ENCODE data around the gene CMTR2. TPM values are rescaled to one million over a fixed set of nuclear protein-coding genes. Genes with fewer than 3 reads are reported as not detected.

Gene CMTR2
- total RNA-seq, 1 experiment from 2014 or later: 15.5 TPM

DNA sequence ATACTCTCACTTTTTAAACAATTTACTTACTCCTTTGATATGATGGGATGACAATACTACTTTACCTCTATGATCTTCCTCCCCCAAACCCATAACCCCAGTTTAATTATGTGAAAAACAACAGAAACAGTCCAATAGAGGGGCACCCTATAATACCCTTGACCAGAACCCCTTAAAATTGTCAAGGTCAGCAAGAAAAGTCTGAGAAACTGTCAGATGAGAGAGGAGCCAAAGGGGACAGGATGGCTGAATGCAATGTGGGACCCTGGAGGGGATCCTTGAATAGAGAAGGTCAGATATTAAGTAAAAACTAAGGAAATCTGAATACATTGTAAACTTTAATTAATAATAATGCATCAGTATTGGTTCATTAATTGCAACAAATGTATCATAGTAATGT, 42.9 kb downstream of the CMTR2 start:
- H4K20me1 ChIP-seq (ENCODE audit: control insufficient read depth, insufficient read depth, insufficient read length): no peaks in the 10 kb centered on the region
- H2BK5ac ChIP-seq (ENCODE audit: insufficient read length, low read length): no peak overlapping the region
- no peak overlapping the region for H4K8ac ChIP-seq (replicated peaks; ENCODE audit: insufficient read length, low read depth, low read length)
- no peaks in the 10 kb centered on the region for H3K36me3 Mint-ChIP-seq (ENCODE audit: insufficient read depth in 1 of 3, low read depth in 3 of 3)
- no peak overlapping the region for H4K91ac ChIP-seq (ENCODE audit: insufficient read length, low read depth, low read length)
- H3K27me3 ChIP-seq (ENCODE audit: insufficient read depth, low read length): no peaks in the 10 kb centered on the region
- no peak overlapping the region for H3K9ac ChIP-seq (ENCODE audit: extremely low read depth, insufficient read length, low read length)
- H4K5ac ChIP-seq (ENCODE audit: insufficient read length, low read depth, low read length): no peak overlapping the region
- H3K79me1 ChIP-seq (ENCODE audit: insufficient read depth, low read depth, low read length, poor library complexity, severe bottlenecking): no peaks in the 10 kb centered on the region
- H3K9me3 ChIP-seq (ENCODE audit: control insufficient read depth, low read depth, low read length): no peaks in the 10 kb centered on the region
- no peak overlapping the region for H3K4me2 ChIP-seq (ENCODE audit: insufficient read depth, insufficient read length, low read length)
- no peak overlapping the region for H3K27ac ChIP-seq (ENCODE audit: insufficient read length, low read depth, low read length)
- H3K23me2 ChIP-seq (ENCODE audit: insufficient read length, low read depth, low read length, poor library complexity, severe bottlenecking): no peaks in the 10 kb centered on the region
- no peaks in the 10 kb centered on the region for H3K79me2 ChIP-seq (ENCODE audit: insufficient read depth, low read length)
- no peak overlapping the region for H2BK20ac ChIP-seq (ENCODE audit: low read depth, low read length, poor library complexity, severe bottlenecking)
- no peaks in the 10 kb centered on the region for H3K4me1 ChIP-seq (ENCODE audit: insufficient read depth, low read length)
- no peak for DNase-seq
- no peak overlapping the region for H3T11ph ChIP-seq (ENCODE audit: low read length)
- H3K4ac ChIP-seq (ENCODE audit: low read depth, low read length): no peak overlapping the region
- no peak overlapping the region for H3K18ac ChIP-seq (ENCODE audit: insufficient read length, low read depth, low read length)
- no peak overlapping the region for H2BK15ac ChIP-seq (ENCODE audit: low read depth, low read length)
- no peaks in the 10 kb centered on the region for H3K9me3 Mint-ChIP-seq
- no peak overlapping the region for H2BK12ac ChIP-seq (ENCODE audit: insufficient read length, low read depth, low read length)
- TF ChIP-seq CTCF (conservative IDR thresholded peaks at IDR 0.05): no peak
- no peak overlapping the region for H2BK120ac ChIP-seq (ENCODE audit: low read depth, low read length, poor library complexity, severe bottlenecking)
- no peak overlapping the region for H2AK5ac ChIP-seq (ENCODE audit: insufficient read length, low read length)
- peaks cover 13 to 20% of the 10 kb centered on the region in 2 experiments for H3K4me1 Mint-ChIP-seq
- no peak overlapping the region for H2AFZ ChIP-seq (ENCODE audit: low read length)
- no peak overlapping the region for H3K23ac ChIP-seq (ENCODE audit: insufficient read length, low read depth, low read length)
- H3K56ac ChIP-seq (ENCODE audit: insufficient read length, low read depth, low read length): no peak overlapping the region
- H3K27ac Mint-ChIP-seq: no peak overlapping the region
- no peaks in the 10 kb centered on the region for H3K27me3 Mint-ChIP-seq (ENCODE audit: low read depth)
- no peak overlapping the region for H3K4me3 Mint-ChIP-seq
- no peak overlapping the region for H3K14ac ChIP-seq (ENCODE audit: insufficient read depth, low read length)

Measured in H9 (cell line).